ENCODE measurements around the gene FGD6. TPM values are rescaled to one million over a fixed set of nuclear protein-coding genes. Genes with fewer than 3 reads are reported as not detected.

The FGD6 gene
- total RNA-seq, 3 donors from 2014 or later = 20.5 to 52.1 (median 24.2) TPM

- ATAC-seq = no peak
- no peak for DNase-seq
- Histone ChIP-seq H3K4me1 (ENCODE audit: low read depth) (peaks cover 5% of the 10 kb centered on the region), H3K36me3 (ENCODE audit: low read depth) (no peaks in the 10 kb centered on the region), H3K9me3 (no peaks in the 10 kb centered on the region), H3K4me3 (no peak overlapping the region)
- no peak for TF ChIP-seq CTCF (IDR thresholded peaks at IDR 0.05)
- intact Hi-C loops (cut with DNase I, micrococcal nuclease) = no loop called here
These were observed 7.2 kb upstream of the FGD6 start for GRCh38 chr12:95224202-95225170.

- intact Hi-C loops (cut with DNase I, micrococcal nuclease) = no loop called here
- TF ChIP-seq CTCF (IDR thresholded peaks at IDR 0.05) = no peak
- Histone ChIP-seq H3K4me3 (no peak overlapping the region), H3K36me3 (ENCODE audit: low read depth) (no peaks in the 10 kb centered on the region), H3K4me1 (ENCODE audit: low read depth) (peaks cover 10% of the 10 kb centered on the region), H3K9me3 (no peaks in the 10 kb centered on the region)
- DNase-seq = no peak
- ATAC-seq = no peak
These were observed 3.5 kb upstream of the FGD6 start for GRCh38 chr12:95220726-95221125.

- TF ChIP-seq CTCF (IDR thresholded peaks at IDR 0.05) = no peak
- H3K4me1 ChIP-seq (ENCODE audit: low read depth) = peaks cover 10% of the 10 kb centered on the region
These were observed 2.9 kb upstream of the FGD6 start for GRCh38 chr12:95220190-95220589.

GRCh38 chr12:95218150-95219133 lies 1.2 kb upstream of the FGD6 start:
- intact Hi-C loops (cut with DNase I, micrococcal nuclease) = no loop called here
- Histone ChIP-seq H3K4me1 (ENCODE audit: low read depth) (peaks cover 10% of the 10 kb centered on the region), H3K9me3 (no peaks in the 10 kb centered on the region), H3K4me3 (peak overlapping the region; percentile 71), H3K36me3 (ENCODE audit: low read depth) (no peaks in the 10 kb centered on the region)
- peak in 2 of 3 donors; percentile 44 to 80 for DNase-seq
- no peak for ATAC-seq
- TF ChIP-seq CTCF (IDR thresholded peaks at IDR 0.05) = no peak

More at GRCh38 chr12:95220190-95220589, 2.9 kb upstream of the FGD6 start:
- H3K9me3 ChIP-seq = no peaks in the 10 kb centered on the region
- no peak for ATAC-seq
- no peaks in the 10 kb centered on the region for H3K36me3 ChIP-seq (ENCODE audit: low read depth)
- intact Hi-C loops (cut with DNase I, micrococcal nuclease) = no loop called here
- no peak overlapping the region for H3K4me3 ChIP-seq
- no peak for DNase-seq

GRCh38 chr12:95216711-95217376 lies 423 bp downstream of the FGD6 start:
- intact Hi-C loops (cut with DNase I, micrococcal nuclease) = no loop called here
- Histone ChIP-seq H3K9me3 (no peaks in the 10 kb centered on the region), H3K36me3 (ENCODE audit: low read depth) (no peaks in the 10 kb centered on the region), H3K4me1 (ENCODE audit: low read depth) (peaks cover 10% of the 10 kb centered on the region), H3K4me3 (peak overlapping the region; percentile 71)
- no peak for TF ChIP-seq CTCF (IDR thresholded peaks at IDR 0.05)
- DNase-seq = no peak
- peak; percentile 28 for ATAC-seq

All from mucosa of descending colon (tissue), 3 donors.